K562 treated with DMSO at 1 percent for 4 hours (cell line): Measurements from ENCODE around the gene CFAP43. TPM values are rescaled to one million over a fixed set of nuclear protein-coding genes. Genes with fewer than 3 reads are reported as not detected.

Experiments used
- total RNA-seq: library from RNA; unstranded; fragments of 300-600 nt; gene quantifications from 2 replicates; pipeline ENCODE4 v1.2.3, GENCODE V29; 2022; ENCODE audit not compliant: insufficient read depth

Gene CFAP43
- total RNA-seq, result not detected in 2 replicates

DNA sequence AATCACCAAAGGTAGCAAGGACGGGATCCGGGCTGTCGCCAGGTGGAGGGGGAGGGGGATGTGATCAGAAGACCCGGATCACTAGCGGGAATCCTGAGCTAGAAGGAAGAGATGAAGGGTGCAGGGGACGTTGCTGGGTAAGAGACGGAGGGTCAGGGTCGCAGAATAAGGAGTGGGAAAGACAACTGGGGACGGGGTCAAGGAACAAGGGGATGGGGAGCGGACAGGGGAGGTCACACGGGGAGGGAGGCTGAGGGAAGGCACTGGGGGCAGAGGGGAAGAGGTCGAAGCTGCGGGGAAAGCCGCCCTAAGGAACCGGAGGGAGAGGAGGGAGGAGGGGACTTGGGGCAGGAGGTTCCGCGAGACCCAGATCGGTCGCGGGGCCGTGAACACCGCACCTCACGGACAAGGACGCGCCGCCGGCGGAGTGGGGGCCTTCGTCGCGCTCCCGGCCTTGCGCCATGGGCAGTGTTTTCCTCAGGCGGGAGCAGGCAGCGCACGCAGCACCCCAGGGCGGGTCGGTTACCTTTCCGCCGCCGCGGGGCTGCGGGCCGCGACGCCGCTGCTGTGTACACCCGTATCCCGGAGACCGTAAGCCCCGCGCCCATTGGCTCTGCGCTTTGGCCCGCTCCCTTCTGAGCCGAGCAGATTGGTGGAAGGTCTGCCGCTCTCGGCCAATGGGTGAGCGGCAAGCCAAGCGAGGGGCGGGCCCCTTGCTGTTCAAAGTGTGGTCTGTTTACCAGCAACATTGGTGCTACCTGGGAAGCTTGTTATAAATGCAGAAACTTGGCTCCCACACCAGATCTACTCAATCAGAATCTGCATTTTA is at the start of gene CFAP43:
TSS of gene CFAP43 (minus strand) at position 581 of the 829 bp plus-strand sequence. CDS start at position 463, 118 bp downstream.

DNA sequence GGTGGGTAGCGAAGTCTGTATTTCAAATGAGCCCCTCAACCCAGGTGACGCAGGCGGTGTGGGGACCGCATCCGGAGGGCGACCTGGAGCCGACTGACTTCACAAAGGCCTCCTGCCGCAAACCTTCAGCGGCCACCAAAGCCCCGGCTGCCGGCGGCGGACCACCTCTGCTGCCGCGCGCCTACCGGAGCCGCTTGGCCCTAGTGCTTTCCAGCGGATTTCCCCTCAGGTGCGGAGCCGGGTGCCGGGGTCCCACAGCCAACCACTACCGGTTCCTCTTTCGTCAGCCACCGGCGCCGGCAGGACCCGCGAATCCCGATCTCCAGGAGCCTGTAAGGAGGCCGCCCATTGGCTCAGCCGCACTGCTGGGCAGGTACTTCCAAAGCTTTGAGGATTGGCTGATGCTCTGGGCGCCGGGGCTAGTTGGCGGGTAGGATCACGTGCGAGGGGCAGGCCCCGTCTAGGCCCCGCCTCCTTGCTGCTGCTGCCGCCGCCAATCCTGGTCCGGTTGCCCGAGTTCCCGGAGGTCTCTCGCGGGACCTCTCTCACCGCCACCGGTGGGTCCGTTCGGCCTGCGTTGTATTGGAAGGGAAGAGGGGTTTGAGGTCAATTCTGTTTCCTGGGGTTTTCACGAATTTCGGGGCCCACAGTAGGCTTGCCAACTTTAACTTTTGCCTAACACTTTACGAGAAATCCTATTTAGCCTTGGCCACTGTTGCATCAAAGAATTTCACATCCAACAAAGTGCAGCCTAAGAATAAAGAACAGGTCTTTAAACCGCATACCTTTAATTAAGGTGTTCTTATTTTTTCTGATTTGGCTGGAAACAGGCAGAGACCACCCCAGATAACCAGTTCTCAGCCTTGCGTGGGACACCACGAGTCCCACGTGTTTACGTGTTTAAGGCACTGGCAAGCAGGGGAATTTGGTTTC is 36.8 kb upstream of the CFAP43 start, which contains the start of gene GSTO2:
TSS of gene GSTO2 (plus strand) at position 472 of the 933 bp plus-strand sequence. CDS start 5,732 bp downstream, outside the sequence.

GRCh38 chr10:104254493-104255310 is 22.5 kb upstream of the CFAP43 start, which contains the start of gene GSTO1:
TSS of gene GSTO1 (plus strand) at chr10:104254892. CDS start at chr10:104254929, 37 bp downstream.

DNA sequence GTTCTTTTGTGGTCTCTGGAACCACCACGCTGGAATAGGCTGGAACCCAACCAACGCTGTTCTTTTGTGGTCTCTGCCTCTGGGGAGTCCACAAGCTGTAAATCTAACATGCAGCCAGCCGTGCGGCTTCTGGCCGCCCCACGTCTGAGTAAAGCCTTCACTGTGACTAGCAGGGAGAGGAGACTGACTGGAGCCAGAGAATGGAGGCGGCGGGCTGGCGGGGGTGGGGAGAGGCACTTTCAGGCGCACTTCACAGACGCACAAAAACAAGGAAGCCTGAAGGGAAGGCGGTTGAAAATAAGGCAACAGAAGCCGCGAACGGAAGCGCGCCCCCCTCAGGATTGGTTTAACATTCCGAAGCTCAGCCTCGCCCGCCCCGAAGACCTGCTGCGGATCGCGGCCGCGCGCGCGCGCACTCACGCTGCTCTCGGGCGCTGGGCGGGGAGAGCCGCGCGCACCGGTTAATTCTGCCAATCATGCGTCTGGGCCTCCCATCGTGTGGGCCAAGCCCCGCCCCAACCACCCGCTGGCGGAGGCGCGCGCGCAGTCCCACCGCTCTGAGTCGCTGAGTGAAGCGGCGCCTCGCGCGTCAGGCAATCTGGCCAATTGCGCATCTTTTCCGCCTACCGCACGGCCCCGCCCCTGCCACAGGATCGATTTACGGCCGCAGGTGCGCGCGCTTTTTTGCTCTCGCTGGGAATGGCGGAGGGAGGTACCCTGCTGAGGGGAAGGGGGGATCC is 110.5 kb downstream of the CFAP43 start, which contains the start of gene SFR1:
TSS of gene SFR1 (plus strand) at position 687 of the 740 bp plus-strand sequence. CDS start at position 700, 13 bp downstream.

DNA sequence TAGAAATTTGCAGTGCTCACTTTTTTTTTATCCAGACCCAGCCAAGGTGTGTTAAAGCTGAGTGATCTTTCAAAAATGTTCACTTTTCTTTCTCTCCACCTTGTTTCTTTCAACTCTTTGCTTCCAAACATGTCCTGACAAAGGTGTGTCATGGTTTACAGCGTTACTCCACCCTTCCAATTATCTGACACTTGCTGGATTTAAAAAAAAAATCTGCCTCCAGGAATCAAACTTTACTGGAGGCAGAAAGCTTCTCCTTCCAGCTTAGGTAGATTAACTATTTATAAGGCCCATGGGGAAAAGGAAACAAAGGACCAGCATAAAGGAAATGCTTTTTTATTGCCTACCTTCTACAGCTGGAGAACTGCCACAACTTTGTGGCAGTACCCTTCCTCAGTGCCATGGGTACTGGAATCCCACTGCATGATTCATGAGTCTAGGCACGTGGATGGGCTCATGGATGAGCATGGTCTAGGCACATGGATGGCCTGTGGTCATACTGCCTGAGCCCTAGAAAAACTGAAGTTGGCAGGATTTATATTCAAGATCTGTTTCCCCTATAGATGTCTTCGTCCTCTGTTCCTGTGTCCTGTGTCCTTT is 146.3 kb downstream of the CFAP43 start, which contains the start of gene COL17A1:
TSS of gene COL17A1 (minus strand) at position 80 of the 600 bp plus-strand sequence. CDS start 5,207 bp downstream, outside the sequence.

Other genes with a start within 250 kb of the CFAP43 start
- gene COL17A1, start 146.5 kb downstream of the CFAP43 start, total RNA-seq, result not detected in 2 replicates
- 1.9 and 2.0 TPM in 2 replicates for gene SFR1, start 110.2 kb downstream of the CFAP43 start, total RNA-seq
- 149 and 182 TPM in 2 replicates for gene GSTO1, start 22.5 kb upstream of the CFAP43 start, total RNA-seq
- not detected in 2 replicates for gene GSTO2, start 36.8 kb upstream of the CFAP43 start, total RNA-seq
- gene ITPRIP, start 106.1 kb upstream of the CFAP43 start, total RNA-seq, result 14.1 and 14.9 TPM in 2 replicates
- 0.48 and 0.86 TPM in 2 replicates for gene CFAP58, start 121.5 kb upstream of the CFAP43 start, total RNA-seq